ENCODE data around the gene TBX21.
A peak's percentile ranks its signal among the peaks of the same experiment; 100 is the strongest.
"Not testable (repeated sequence)": the region's sequence is repeated elsewhere in the genome, so short reads cannot be mapped to it uniquely, and the experiment has no call there.

TBX21 gene

GRCh38 chr17:47773649-47774048, 40.6 kb downstream of the TBX21 start:
- DNase-seq (ENCODE audit: low spot score), result not testable (repeated sequence)

GRCh38 chr17:47774331-47774730, 41.3 kb downstream of the TBX21 start:
- DNase-seq (ENCODE audit: low spot score), result no peak

GRCh38 chr17:47774987-47775580, 42.0 kb downstream of the TBX21 start:
- DNase-seq (ENCODE audit: low spot score), result no peak

- peak; percentile 76 for DNase-seq (ENCODE audit: low spot score)
Observed at GRCh38 chr17:47776330-47777197, 43.5 kb downstream of the TBX21 start.

GRCh38 chr17:47778184-47778635, 45.2 kb downstream of the TBX21 start:
- no peak for DNase-seq (ENCODE audit: low spot score)

- DNase-seq (ENCODE audit: low spot score), result no peak
Observed at GRCh38 chr17:47781397-47781796, 48.4 kb downstream of the TBX21 start.

- no peak for DNase-seq (ENCODE audit: low spot score)
Observed at GRCh38 chr17:47785538-47786123, 52.6 kb downstream of the TBX21 start.

- peak; percentile 87 for DNase-seq (ENCODE audit: low spot score)
Observed at GRCh38 chr17:47789611-47790561, 56.9 kb downstream of the TBX21 start.

- no peak for DNase-seq (ENCODE audit: low spot score)
Observed at GRCh38 chr17:47791025-47791424, 58.0 kb downstream of the TBX21 start.

- DNase-seq (ENCODE audit: low spot score), result no peak
Observed at GRCh38 chr17:47792457-47792856, 59.4 kb downstream of the TBX21 start.

- no peak for DNase-seq (ENCODE audit: low spot score)
Observed at GRCh38 chr17:47792979-47793378, 59.9 kb downstream of the TBX21 start.

Measured in GM03348 (cell line).